Measurements from ENCODE around the gene SLCO3A1.

Gene SLCO3A1

DNA sequence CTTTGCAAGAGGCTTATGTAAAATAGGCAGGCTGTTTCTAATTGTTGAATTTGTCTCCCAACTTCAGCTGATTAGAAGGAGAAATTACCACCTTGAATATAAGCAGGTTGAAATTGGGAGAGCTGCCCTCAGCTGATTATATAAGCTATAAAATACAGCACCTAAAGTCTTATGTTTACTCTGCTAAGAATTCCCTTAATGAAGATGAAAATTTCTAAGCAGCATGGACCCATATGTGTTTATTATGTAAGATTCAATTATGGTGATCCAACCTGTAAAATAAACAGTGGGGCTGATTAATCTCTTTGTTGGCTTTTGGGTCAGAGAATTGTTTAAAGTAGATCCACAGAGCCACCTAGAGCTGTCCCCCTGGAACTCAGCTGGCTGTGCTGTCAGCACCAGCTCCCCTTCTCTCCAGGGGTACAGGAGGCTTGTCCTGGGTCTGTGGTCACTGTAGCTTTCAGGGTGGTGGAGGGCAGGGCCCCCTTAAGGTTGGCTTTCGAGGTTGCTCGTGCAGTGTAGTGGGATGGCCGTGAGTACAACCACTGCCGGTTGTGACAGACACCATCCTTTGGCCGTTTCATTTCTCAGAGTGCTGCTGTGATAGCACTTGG is 9.5 kb downstream of the SLCO3A1 start:
- DNase-seq, result no peak

DNA sequence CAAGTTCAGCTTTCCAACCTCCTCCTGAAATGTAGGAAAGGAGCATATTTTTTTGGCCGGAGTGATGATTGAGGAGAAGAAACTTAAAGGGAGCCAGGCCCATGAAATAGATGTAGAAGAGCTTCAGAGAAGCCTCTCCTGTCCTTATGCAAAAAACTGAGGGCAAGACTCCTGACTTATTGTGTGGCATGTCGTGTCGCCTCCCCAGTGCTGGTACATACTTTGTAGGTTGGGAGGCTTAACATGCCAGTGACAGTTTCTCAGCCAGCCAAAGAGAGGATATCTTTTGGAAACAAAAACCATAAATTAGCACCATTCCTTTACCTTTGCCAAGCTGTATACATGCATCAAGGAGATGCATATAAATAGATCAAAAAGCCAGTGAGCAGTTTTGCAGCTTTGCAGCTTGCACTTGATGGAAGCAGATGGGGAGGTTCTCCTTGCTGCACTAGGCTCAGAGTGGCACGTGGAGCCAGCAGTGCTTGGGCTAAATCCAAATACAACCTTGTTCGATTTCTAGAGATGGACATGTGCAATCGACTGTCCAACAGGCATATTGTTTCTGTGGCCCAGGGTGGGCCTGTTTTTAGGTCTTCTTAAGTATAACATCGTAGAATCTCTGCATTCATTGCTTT is 10.2 kb downstream of the SLCO3A1 start:
- no peak for DNase-seq

DNA sequence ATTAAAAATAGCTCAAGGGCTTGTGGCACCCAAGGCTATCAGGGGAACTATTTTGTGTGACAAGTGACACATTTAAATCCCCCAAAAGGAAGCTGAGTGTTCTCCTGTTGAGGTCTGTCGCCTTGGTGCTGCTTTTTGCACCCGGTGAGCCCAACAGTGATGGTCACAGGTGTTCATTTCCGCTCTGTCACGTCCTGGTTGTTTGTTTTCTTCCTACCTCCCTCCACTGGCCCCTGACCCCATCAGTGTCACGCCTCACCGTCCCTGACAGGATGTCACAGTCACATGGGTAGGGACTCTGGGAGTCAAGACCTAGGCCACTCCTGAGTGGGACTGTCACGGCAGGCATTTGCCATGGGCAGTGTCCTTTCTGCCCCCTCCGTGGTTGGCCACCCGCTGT is 11.2 kb downstream of the SLCO3A1 start:
- no peak for DNase-seq

DNA sequence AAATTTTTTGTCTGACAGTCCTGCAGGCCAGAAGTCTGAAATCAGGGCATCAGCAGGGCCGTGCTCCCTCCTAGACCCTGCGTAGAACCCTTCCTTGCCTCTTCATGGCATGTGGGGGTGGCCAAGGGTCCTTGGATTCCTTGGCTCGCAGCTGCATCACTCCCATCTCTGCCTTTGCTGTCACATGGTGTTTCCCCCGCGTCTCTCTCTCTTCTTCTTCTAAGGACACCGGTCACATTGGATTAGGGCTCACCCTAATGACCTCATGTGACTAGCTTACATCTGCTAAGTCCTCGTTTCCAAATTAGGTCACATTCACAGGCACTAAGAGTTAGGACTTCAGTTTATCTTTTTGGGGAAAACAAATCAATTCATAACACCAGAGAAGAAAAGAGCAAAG is 12.0 kb downstream of the SLCO3A1 start:
- no peak for DNase-seq

DNA sequence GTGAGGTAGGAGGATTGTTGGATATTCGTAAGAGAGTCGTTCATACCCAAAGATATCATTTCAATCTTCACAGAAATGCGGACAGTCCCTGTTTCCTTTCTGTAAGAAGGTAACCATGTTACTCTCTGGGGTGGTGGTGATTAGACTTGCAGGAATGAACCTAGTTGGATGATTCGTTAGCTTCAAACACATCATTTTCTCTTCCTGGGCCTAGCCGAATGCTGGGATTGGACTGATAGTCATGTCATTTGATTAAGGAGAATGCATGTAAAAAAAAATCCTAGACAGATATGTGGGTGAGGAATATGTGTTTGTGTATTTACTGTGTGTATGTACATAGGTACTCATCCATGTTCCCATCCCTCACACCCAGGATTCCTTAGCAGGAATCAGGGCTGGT is 12.4 kb downstream of the SLCO3A1 start:
- peak; percentile 51 for DNase-seq

DNA sequence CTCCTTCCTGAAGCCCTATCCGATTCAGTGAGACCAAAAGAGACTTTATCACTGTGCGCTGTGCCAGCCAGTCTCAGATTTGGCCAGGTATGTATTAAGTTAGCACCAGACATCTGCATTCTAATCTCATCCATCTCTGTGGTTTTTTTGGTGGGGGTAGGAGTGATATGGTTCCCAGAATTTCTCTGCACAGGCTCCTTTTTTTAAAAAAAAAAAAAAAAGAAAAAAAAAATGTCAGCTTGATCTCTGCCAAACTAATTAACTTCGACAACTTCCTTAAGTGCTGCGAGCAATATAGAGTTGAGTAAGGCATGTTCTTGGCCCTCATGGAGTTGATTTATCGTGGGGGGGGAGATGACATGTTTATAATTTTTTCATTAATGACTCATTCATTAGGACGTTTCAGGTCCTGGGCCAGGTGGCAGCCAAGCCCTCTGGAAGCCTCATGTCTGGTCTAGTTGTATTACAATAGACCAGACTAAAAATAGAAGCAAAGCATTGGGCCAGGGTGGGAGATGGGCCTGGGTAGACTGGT is 12.9 kb downstream of the SLCO3A1 start:
- peak; percentile 38 for DNase-seq

DNA sequence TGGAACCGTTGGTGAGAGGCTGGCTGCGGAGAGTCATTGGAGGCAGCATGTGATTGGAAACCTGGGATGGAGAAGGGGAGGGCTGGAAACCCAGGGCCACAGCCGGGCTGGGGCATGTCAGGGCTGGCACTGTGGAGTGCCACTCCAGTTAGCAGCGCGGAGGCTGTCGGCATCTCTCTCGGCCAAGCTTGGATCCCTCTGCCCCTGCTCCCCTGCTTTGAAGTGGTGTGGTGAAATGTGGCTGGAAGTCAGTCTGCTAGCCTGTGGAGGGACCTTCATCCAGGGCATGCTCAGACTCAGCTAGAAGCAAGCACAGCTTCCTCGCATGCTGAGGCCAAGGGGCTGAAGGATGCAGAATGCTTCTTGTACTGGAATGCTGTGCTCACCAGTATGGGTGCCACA is 13.5 kb downstream of the SLCO3A1 start:
- DNase-seq, result no peak

DNA sequence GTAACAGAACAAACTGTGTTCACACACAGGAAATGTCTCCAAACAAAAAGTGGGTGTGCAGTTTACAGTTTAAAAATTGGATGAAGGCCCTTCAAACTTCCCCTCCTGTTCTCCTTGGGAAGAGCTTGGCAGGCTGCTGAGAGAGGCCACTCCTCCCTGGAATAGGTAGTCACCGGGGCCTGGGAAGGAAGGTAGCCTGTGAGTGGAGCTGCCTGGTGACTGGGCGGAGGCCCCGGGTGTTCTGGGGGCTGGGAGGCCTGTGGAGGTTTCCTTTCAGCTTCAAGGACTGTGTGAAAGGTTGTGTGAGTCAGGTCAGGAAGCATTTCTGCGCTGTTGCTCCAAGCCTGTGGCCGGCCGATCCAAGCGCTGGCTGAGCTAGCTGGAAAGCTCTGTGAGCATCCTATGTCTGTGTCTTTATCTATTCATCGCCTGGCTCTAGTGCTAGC is 14.1 kb downstream of the SLCO3A1 start:
- peak; percentile 80 for DNase-seq

DNA sequence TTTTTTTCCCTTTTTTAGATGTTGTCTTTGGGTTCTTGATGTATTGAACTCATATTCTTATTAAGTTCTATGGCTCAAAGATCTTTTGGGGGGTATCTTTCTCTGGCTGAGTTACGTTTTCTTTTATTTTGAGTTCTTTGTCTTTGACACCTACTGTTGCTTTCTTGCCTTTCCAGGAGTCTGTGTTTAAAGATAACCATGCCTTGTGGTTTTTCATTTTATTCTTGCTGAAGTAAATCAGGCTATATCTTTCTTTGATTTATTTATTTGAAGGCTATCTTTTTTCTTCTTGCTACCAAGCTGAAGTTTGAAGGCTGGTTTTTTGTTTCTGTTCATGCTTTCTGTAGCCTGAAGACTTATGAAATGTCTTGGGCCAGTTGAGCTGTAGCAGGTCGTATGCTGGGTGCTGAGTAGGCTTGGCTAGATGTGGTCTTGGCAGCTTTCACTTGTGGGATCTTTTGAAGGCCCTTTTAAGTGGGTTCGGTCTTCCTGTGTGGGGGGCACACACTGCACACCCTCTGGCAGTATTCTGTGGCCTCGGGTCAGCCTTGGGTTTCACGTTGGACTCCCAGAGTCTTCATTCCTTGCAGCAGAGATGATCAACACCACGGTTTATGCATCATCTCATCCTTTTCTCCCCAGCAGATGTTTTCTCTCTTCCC is 17.5 kb downstream of the SLCO3A1 start:
- DNase-seq, result no peak

DNA sequence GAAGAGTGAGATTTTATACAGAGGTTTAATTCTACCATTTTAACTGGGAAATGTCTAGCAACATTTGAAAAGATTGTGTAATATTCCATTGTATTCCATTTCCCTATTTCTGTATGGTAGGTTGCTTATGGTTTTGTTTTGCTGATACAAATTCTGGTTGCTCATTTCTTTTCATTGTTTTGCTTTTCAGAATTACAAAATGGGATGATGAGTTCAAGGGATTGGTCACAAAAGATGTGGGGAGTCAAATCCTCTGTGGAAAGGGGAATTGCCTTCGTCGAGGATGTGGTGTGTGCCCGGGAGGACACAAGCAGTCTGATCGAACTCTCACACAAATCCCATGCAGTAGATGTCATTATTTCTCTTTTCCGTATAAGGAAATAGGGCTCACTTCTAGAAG is 18.3 kb downstream of the SLCO3A1 start:
- DNase-seq, result no peak

DNA sequence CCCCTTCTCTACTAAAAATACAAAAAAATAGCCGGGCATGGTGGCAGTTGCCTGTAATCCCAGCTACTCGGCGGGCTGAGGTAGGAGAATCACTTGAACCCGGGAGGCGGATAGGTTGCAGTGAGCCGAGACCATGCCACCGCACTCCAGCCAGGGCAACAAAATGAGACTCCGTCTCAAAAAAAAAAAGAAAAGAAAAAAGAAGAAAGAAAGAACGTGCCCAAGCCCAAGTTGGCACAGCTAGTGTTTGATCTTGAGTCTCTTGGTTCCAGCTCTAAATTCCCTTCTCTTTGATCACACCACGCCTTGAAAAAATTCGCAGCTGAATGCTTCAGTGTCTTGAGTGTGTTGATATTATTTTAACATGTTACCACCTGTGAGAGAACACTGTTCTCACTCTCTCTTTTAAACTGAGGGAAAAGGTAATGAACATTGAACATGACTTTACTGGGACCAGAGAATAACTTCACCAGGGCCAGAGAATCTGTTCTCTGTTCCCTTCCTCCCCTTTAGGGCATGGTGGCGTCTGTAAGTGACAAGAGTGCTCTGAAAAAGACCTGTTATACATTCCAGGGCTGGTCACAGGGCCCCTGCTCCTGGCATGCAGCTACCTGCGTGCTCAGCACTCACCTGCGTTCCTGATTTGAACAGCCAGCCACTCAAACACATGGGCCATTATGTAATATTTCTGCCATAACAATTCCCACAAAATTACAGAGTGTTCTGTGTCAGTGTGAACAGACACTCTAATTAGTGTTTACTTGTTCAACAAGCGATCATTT is 19.0 kb downstream of the SLCO3A1 start:
- DNase-seq, result no peak

DNA sequence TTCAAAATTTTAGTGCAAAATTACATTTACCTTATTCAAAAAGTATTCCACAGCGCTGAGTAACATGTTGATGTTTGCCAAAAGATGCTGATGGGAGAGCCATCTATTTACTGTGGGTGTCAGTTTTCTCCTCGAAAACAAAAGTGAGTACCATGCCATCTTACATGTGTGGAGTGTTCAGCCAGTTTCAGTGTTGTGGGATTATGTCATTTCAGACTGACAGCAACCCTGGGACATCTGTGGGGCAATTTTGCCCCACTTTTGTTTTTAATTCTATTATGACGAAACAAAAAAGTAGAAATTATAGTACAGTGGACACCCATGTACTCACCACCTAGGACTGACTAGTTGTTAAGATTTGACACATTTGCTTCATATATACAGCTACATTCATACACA is 19.6 kb downstream of the SLCO3A1 start:
- no peak for DNase-seq

DNA sequence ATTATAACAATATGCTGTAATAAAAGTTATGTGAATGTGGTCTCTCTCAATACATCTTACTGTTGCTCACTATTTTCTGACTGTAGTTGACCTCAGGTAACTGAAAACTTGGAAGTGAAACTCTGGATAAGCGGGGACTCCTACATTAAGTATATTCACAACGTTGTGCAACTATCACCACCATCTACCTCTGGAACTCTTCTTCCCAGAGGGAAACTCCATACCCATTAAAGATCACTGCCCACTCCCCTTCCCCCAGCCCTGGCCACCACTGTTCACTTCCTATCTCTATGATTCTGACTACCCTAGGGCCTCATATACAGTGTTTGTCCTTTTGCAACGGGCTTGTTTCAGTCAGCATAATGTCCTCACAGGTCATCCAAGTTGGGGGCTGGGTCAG is 20.7 kb downstream of the SLCO3A1 start:
- DNase-seq, result no peak

DNA sequence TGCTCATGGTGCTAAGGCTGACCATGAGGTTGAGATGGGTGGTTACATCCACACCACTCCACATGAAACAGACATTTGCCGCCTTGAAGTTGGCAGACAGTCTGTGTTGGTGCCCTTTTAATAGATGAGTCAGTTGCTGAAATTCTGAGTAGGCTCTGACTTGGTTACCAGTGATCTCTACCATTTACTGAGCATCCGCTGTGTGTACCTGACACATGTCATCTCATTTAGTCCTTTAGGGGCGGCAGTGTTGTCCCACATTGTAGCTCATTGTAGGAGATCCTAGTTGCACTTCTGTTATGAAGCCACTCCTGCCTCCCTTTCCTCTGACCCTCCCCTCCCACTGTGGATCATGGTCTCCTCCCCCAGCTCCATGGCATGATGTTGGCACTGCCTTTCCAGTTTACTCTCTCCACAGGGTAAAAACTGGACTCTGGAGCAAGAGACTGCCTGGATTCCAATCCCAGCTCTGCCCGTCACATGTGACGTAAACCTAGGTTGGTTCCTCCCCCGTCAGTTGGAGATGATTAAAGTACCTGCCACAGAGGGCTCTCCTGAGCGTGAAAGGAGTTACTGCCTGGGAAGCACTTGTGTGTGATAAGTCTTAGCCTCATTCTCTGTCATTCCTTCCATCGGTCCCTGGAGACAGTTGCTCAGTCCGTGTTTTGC is 21.6 kb downstream of the SLCO3A1 start:
- DNase-seq, result no peak

DNA sequence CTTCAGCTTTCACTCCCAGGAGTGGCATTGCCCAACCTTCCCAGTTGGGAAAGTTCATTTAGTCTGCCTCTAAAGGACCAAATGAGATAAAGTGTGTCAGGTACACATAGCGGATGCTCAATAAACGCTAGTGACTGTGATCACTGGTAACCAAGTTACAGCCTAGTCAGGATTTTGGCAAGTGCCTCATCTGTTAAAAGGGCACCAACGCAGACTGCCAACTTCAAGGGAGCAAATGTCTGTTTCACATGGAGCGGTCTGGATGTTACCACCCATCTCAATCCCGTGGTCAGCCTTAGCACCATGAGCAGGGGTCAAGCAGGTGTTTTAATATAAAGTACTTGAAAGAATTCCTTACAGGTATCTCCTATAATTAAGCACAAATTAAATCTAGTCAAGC is 22.7 kb downstream of the SLCO3A1 start:
- DNase-seq, result no peak

DNA sequence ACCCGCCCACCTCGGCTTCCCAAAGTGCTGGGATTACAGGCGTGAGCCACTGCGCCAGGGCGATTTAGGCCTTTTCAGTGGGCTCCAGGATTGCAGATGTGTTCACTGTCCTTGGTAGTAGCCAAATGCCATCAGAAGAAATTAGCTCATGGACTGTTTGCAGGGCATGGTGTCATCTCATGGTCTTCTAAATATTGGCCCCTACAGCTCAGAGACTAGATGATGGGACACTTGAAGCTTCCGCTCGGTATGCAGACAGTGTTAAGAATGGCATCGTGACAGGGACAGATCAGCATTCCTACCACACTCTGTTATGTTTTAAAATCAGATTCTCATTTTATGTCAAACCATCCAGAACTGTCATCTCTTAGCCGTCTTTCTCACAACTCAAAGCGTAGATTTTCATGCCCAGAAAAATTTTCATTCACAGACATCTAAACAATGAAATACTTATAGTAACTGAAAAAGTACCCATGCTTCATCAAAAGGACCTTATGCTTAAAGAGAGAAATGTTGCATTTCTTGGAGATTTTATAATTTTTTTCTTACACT is 24.9 kb downstream of the SLCO3A1 start:
- no peak for DNase-seq

DNA sequence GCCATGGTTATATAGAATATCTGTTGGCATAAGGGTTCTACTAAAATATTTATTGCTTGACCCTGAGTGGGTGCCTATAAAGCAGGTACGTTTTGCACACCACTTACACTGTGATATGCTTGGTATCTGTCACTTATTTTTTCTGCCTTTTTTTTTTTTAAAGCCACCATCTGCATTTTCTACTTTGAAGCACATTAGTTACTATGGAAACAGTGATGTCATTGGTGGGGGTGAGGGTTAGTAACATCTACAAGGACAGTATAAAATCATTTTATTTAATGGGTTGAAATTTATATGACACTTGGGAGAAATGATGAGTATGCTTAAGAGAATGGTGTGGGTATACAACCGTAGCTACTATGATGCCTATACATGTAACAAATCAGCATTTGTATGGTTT is 25.6 kb downstream of the SLCO3A1 start:
- DNase-seq, result no peak

DNA sequence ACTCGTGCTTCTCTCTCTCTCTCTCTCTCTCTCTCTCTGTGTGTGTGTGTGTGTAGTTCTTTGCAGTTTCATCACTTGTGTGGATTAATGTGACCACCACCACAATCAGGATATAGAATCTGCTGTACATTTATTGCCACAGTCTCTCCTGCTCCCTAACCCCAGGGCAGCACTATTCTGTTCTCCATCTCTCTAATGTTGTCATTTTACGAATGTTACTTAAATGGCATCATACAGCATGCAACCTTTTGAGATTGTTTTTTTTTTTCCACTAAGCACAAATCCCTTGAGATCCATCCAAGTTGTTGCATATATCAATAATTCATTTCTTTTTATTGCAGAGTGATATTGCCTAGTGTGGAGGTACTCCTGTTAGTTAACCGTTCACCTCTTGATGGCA is 26.9 kb downstream of the SLCO3A1 start:
- DNase-seq, result no peak

DNA sequence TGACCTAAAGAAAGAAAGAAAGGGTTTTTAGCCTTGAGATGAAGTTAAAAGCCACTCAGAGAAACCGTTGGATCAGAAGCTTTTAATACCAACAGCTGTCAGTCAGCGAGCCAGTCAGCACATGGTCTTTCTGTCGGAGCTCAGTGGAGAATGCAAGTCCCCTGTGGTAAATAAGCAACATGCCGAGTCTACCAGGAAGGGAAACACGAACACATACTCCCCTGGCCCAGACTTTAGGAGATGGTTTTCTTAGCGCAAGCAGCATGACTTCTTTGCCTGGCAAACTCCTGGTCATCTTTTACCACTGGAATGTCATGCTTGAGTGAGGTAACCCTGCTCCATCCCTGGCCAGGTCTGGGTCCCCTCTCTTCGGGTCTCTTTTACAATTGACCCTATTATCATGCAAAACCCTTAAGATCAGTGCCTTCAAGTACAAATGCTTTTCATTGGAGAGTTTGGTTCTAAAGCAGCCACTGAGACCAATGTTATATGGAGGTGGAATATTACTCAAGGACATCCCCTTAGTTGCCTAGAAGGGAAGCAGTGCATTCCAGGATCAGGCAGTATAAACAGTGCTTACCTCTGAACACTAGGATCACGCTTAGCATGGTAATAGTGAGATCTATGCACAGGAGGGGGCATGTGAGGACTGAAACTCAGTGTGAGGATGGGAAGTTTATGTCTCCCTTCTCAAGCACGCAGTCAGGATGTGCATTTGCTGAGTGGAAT is 28.2 kb downstream of the SLCO3A1 start:
- no peak for DNase-seq

DNA sequence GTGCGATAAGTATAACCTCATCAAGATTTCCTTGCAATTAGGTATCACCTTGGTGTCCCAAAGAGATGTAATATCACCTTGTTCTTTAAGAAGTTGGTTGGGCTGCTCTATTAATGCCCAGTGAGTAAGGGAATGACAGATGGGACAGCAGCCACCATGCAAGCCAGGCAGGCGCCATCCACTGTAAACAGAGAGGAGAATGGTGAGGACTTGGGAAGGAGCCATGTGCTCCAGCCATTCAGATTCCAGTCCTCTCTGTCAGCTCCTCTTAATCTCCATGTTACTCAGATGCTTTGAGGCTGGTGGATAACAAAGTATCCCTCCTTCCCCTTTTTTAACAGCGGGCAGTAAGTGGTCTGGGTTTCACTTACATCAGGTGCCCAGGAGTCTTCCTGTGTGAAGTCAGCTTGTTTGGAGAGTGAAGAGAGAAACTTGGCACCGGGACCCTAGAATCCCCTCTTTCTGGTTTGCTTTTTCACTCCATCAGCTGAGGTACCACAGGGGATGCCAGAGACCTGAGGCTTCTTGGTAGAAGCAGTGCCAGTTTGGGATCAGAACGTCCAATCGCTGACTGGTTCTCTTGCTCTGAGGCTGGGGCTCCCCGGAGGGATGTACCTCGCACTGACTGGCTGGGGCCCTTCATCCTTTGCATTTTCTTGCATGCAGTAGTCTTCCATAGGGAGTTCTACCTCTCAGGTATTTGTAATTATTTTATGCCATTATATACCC is 29.5 kb downstream of the SLCO3A1 start:
- DNase-seq, result no peak

DNA sequence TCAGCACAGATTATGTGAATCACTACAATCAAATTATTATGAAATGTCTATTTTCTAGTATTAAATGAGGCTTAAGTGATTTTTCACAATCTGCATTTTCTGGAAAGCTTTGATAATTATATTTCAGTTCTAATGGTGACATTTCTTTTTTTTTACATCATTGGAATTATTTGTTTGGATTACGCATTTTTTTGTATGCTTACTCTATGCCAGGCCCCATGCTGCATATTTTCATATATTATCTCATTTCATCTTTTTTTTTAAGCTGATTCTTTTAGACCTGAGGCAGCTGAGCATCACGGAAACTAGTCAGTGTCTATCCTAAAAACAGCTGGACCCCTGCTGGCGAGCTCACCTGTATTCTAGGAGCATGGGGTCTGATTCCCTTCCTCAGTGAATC is 31.1 kb downstream of the SLCO3A1 start:
- DNase-seq, result peak; percentile 2
